NK-92 (cell line): Measurements from ENCODE around the gene WDR72.
"Not testable (repeated sequence)": the region's sequence is repeated elsewhere in the genome, so short reads cannot be mapped to it uniquely, and the experiment has no call there.

Experiments
- DNase-seq: peaks from one replicate; lab custom pipeline; 2025; ENCODE audit not compliant: unreplicated experiment; lab: John Stamatoyannopoulos, UW

Gene WDR72

GRCh38 chr15:53590380-53590779, 169.1 kb downstream of the WDR72 start:
- no peak for DNase-seq

- no peak for DNase-seq
Observed at GRCh38 chr15:53589520-53590057, 169.9 kb downstream of the WDR72 start.

GRCh38 chr15:53588773-53589172, 170.7 kb downstream of the WDR72 start:
- DNase-seq = no peak

GRCh38 chr15:53586799-53587198, 172.7 kb downstream of the WDR72 start:
- DNase-seq = no peak

GRCh38 chr15:53581513-53581912, 177.9 kb downstream of the WDR72 start:
- DNase-seq = no peak

- no peak for DNase-seq
Observed at GRCh38 chr15:53580366-53580765, 179.1 kb downstream of the WDR72 start.

GRCh38 chr15:53576841-53577240, 182.6 kb downstream of the WDR72 start:
- no peak for DNase-seq

GRCh38 chr15:53573091-53573490, 186.4 kb downstream of the WDR72 start:
- no peak for DNase-seq

GRCh38 chr15:53569751-53570480, 189.5 kb downstream of the WDR72 start:
- no peak for DNase-seq

- no peak for DNase-seq
Observed at GRCh38 chr15:53566912-53567311, 192.6 kb downstream of the WDR72 start.

- no peak for DNase-seq
Observed at GRCh38 chr15:53565721-53566120, 193.7 kb downstream of the WDR72 start.

- no peak for DNase-seq
Observed at GRCh38 chr15:53564647-53565046, 194.8 kb downstream of the WDR72 start.

- DNase-seq = no peak
Observed at GRCh38 chr15:53563627-53564026, 195.8 kb downstream of the WDR72 start.

- no peak for DNase-seq
Observed at GRCh38 chr15:53559364-53560277, 199.8 kb downstream of the WDR72 start.

- DNase-seq = no peak
Observed at GRCh38 chr15:53558384-53558783, 201.1 kb downstream of the WDR72 start.

GRCh38 chr15:53555226-53555625, 204.2 kb downstream of the WDR72 start:
- no peak for DNase-seq

- no peak for DNase-seq
Observed at GRCh38 chr15:53549697-53550305, 209.7 kb downstream of the WDR72 start.

GRCh38 chr15:53548236-53548635, 211.2 kb downstream of the WDR72 start:
- no peak for DNase-seq

GRCh38 chr15:53540626-53541300, 218.7 kb downstream of the WDR72 start:
- not testable (repeated sequence) for DNase-seq

- DNase-seq = no peak
Observed at GRCh38 chr15:53539878-53540277, 219.6 kb downstream of the WDR72 start.
